SU-DHL-6 (cell line): ENCODE measurements around the gene ARFGEF3.

Source experiments
- EZH2phosphoT487 ChIP-seq: fragments of 200-600 bp; sonication (generic), shearing (Covaris generic); conservative IDR thresholded peaks from 2 replicates; pipeline ENCODE4 v1.6.1; 2018; ENCODE audit warnings: mild to moderate bottlenecking, antibody characterized with exemption, low read length, moderate library complexity, mixed read lengths
- TF ChIP-seq, protein P1 (sequence below): fragments of 200-600 bp; sonication (generic); IDR thresholded peaks from one replicate; pipeline ENCODE4 v1.5.1; 2017; ENCODE audit warnings: antibody characterized with exemption, mild to moderate bottlenecking, low read length, moderate library complexity; ENCODE audit not compliant: insufficient read depth, poor library complexity, severe bottlenecking

DNA sequence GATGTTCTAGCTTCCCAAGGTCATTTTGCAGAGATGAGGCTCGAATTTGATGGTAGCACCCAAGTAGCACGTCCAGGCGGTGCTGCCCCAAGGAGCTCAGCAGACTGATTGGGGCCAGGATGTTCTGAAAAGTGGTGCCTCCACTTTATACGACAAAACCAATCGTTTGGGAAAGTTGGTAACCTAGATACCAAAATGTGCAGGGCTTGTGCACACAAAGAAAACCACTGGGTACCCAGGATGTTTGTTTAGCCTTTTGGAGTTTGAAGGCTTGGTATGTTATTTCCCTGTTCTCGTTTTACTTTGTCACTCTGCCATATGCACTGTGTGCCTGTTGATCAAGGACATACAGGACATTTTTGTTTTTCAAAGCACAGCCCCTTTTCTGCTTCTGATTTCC, 97.3 kb downstream of the ARFGEF3 start:
- TF ChIP-seq, protein P1, sequence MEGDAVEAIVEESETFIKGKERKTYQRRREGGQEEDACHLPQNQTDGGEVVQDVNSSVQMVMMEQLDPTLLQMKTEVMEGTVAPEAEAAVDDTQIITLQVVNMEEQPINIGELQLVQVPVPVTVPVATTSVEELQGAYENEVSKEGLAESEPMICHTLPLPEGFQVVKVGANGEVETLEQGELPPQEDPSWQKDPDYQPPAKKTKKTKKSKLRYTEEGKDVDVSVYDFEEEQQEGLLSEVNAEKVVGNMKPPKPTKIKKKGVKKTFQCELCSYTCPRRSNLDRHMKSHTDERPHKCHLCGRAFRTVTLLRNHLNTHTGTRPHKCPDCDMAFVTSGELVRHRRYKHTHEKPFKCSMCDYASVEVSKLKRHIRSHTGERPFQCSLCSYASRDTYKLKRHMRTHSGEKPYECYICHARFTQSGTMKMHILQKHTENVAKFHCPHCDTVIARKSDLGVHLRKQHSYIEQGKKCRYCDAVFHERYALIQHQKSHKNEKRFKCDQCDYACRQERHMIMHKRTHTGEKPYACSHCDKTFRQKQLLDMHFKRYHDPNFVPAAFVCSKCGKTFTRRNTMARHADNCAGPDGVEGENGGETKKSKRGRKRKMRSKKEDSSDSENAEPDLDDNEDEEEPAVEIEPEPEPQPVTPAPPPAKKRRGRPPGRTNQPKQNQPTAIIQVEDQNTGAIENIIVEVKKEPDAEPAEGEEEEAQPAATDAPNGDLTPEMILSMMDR: no peak
- TF ChIP-seq EZH2phosphoT487: no peak
